Brain microvascular endothelial cell (primary cell): ENCODE results near the gene KDM3B.
"Not testable (repeated sequence)": the region's sequence is repeated elsewhere in the genome, so short reads cannot be mapped to it uniquely, and the experiment has no call there.

Source experiments
- DNase-seq: peaks from one replicate; pipeline ENCODE4 v3.0.0-alpha.2; 2020
- H3K27ac ChIP-seq: fragments of 250-450 bp; sonication (Bioruptor Pico); 2 replicates; pipeline ENCODE4 v1.5.1; 2020; ENCODE audit warnings: mild to moderate bottlenecking, moderate library complexity
- H3K27me3 ChIP-seq: fragments of 250-450 bp; sonication (Bioruptor Pico); replicated peaks from 2 replicates; pipeline ENCODE4 v1.5.1; 2020; ENCODE audit warnings: mild to moderate bottlenecking
- H3K36me3 ChIP-seq: fragments of 250-450 bp; sonication (Bioruptor Pico); replicated peaks from 2 replicates; pipeline ENCODE4 v1.5.1; 2020; ENCODE audit warnings: mild to moderate bottlenecking
- H3K4me3 ChIP-seq: 2 replicates; pipeline ENCODE4 v1.5.1; 2011; ENCODE audit warnings: low read depth, mild to moderate bottlenecking, control low read depth, low read length, moderate library complexity
- in situ Hi-C: cut with HindIII; loops from 2 replicates; pipeline ENCODE4 v1.10.0; 2017; ENCODE audit warnings: low sequenced_read_pairs, low pct_ligation_motif_present
- TF ChIP-seq, protein P1 (sequence below): IDR thresholded peaks from 2 replicates; pipeline ENCODE4 v1.5.1; 2011; ENCODE audit warnings: low read depth, mild to moderate bottlenecking, moderate library complexity, low read length, control low read depth, inconsistent platforms; ENCODE audit errors: missing control alignments

Gene KDM3B

DNA sequence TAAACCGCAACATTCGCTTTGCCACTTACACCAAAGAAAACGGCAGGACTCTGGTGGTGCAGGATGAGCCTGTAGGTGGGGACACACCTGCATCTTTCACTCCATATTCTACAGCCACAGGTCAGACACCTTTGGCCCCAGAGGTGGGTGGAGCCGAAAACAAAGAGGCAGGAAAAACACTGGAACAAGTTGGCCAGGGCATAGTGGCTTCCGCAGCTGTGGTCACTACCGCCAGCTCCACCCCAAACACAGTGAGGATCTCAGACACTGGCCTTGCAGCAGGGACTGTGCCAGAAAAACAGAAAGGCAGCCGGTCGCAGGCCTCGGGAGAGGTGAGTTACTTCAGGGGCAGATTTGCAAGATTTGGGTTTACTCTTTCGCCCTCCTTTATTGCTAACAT, 33.8 kb downstream of the KDM3B start:
- TF ChIP-seq, protein P1, sequence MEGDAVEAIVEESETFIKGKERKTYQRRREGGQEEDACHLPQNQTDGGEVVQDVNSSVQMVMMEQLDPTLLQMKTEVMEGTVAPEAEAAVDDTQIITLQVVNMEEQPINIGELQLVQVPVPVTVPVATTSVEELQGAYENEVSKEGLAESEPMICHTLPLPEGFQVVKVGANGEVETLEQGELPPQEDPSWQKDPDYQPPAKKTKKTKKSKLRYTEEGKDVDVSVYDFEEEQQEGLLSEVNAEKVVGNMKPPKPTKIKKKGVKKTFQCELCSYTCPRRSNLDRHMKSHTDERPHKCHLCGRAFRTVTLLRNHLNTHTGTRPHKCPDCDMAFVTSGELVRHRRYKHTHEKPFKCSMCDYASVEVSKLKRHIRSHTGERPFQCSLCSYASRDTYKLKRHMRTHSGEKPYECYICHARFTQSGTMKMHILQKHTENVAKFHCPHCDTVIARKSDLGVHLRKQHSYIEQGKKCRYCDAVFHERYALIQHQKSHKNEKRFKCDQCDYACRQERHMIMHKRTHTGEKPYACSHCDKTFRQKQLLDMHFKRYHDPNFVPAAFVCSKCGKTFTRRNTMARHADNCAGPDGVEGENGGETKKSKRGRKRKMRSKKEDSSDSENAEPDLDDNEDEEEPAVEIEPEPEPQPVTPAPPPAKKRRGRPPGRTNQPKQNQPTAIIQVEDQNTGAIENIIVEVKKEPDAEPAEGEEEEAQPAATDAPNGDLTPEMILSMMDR: no peak
- DNase-seq: no peak
- no peak overlapping the region for H3K27ac ChIP-seq
- peaks cover 17% of the 10 kb centered on the region for H3K36me3 ChIP-seq
- no peaks in the 10 kb centered on the region for H3K27me3 ChIP-seq
- in situ Hi-C loops: no loop called here
- H3K4me3 ChIP-seq: no peak overlapping the region

- Histone ChIP-seq H3K27ac (no peak overlapping the region), H3K27me3 (no peaks in the 10 kb centered on the region), H3K4me3 (no peak overlapping the region), H3K36me3 (peaks cover 35% of the 10 kb centered on the region)
- no peak for DNase-seq
- TF ChIP-seq, protein P1: no peak
- in situ Hi-C loops: no loop called here
Measured at GRCh38 chr5:138389332-138389731, 36.8 kb downstream of the KDM3B start.

- DNase-seq, H3K27me3 ChIP-seq, H3K4me3 ChIP-seq, in situ Hi-C loops, H3K27ac ChIP-seq: not testable (repeated sequence)
- peaks cover 35% of the 10 kb centered on the region for H3K36me3 ChIP-seq
Measured at GRCh38 chr5:138389911-138390310, 37.4 kb downstream of the KDM3B start.

GRCh38 chr5:138391859-138392386, 39.4 kb downstream of the KDM3B start:
- TF ChIP-seq, protein P1: no peak
- no peak overlapping the region for H3K27ac ChIP-seq
- H3K27me3 ChIP-seq: no peaks in the 10 kb centered on the region
- peaks cover 26% of the 10 kb centered on the region for H3K36me3 ChIP-seq
- in situ Hi-C loops: no loop called here
- no peak overlapping the region for H3K4me3 ChIP-seq
- no peak for DNase-seq

- H3K27ac ChIP-seq: no peak overlapping the region
- in situ Hi-C loops: no loop called here
- DNase-seq: no peak
- H3K4me3 ChIP-seq: no peak overlapping the region
- TF ChIP-seq, protein P1: no peak
- H3K27me3 ChIP-seq: no peaks in the 10 kb centered on the region
- peaks cover 27% of the 10 kb centered on the region for H3K36me3 ChIP-seq
Measured at GRCh38 chr5:138402640-138403039, 50.2 kb downstream of the KDM3B start.

DNA sequence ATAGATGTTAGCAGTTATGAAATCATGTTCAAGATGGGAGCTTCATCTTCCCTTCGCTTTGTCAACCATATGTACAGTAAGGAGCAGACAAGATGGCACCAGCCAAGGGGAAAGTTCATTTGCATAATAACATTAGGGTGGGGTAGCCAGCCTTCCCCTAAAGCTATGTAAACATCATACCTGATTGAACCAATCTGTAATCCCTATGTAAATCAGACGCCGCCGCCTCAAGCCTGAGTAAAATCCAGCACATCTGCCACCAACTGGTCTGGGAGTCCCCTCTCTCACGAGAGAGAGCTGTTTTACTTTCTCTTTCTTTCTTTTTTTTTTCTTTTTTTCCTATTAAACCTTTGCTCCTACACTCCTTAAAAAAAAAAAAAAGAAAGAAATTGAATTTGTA, 55.5 kb downstream of the KDM3B start:
- no peaks in the 10 kb centered on the region for H3K27me3 ChIP-seq
- no peak overlapping the region for H3K4me3 ChIP-seq
- peaks cover 5% of the 10 kb centered on the region for H3K36me3 ChIP-seq
- TF ChIP-seq, protein P1: no peak
- no peak overlapping the region for H3K27ac ChIP-seq
- in situ Hi-C loops: no loop called here
- DNase-seq: no peak
